SK-N-MC (cell line): ENCODE data around the gene PERP.

Source experiments
- EZH2 ChIP-seq: fragments of 200-600 bp; sonication (generic); IDR thresholded peaks from one replicate; pipeline ENCODE4 v1.6.1; 2017; ENCODE audit warnings: antibody characterized with exemption
- FOXP2 ChIP-seq: optimal IDR thresholded peaks from 2 replicates; pipeline ENCODE3; 2011; ENCODE audit warnings: mild to moderate bottlenecking, moderate library complexity; ENCODE audit not compliant: insufficient read depth; ENCODE audit errors: extremely low read length, control extremely low read depth
- POLR2AphosphoS5 ChIP-seq: IDR thresholded peaks from 2 replicates; pipeline ENCODE4 v1.6.1; 2012; ENCODE audit warnings: mild to moderate bottlenecking, low read depth, low read length, borderline replicate concordance

GRCh38 chr6:138119976-138120375, 12.8 kb upstream of the PERP start:
- no peak for TF ChIP-seq POLR2AphosphoS5
- no peak for TF ChIP-seq EZH2
- no peak for TF ChIP-seq FOXP2
